WTC11 (cell line): Measurements from ENCODE around the gene PCTP.

Experiments used
- ATF1 ChIP-seq: sonication (generic); formaldehyde crosslinking; IDR thresholded peaks from 2 replicates; pipeline ENCODE4 v1.8.1; 2023; ENCODE audit warnings: mild to moderate bottlenecking, moderate library complexity, missing genetic modification reagents
- CREB1 ChIP-seq: sonication (generic); formaldehyde crosslinking; IDR thresholded peaks from 2 replicates; pipeline ENCODE4 v1.8.0; 2023; ENCODE audit warnings: mild to moderate bottlenecking, missing genetic modification reagents
- FOXK1 ChIP-seq: sonication (generic); formaldehyde crosslinking; IDR thresholded peaks from 2 replicates; pipeline ENCODE4 v1.8.0; 2022; ENCODE audit warnings: mild to moderate bottlenecking, moderate library complexity, missing genetic modification reagents
- MYBL2 ChIP-seq: sonication (generic); formaldehyde crosslinking; IDR thresholded peaks from 2 replicates; pipeline ENCODE4 v1.8.1; 2023; ENCODE audit warnings: mild to moderate bottlenecking, moderate library complexity, missing genetic modification reagents
- TCF7 ChIP-seq: sonication (generic); formaldehyde crosslinking; IDR thresholded peaks from 2 replicates; pipeline ENCODE4 v1.8.0; 2022; ENCODE audit warnings: mild to moderate bottlenecking, low read depth, missing genetic modification reagents, moderate library complexity
- ZNF232 ChIP-seq: sonication (generic); formaldehyde crosslinking; IDR thresholded peaks from 2 replicates; pipeline ENCODE4 v1.8.0; 2022; ENCODE audit warnings: mild to moderate bottlenecking, missing genetic modification reagents
- TF ChIP-seq, protein P1 (sequence below): fragments of 200-600 bp; IDR thresholded peaks from 2 replicates; pipeline ENCODE4 v1.8.0; 2022; ENCODE audit warnings: antibody characterized with exemption
- TF ChIP-seq, protein P2 (sequence below): sonication (generic); formaldehyde crosslinking; IDR thresholded peaks from 2 replicates; pipeline ENCODE4 v1.8.1; 2022; ENCODE audit warnings: mild to moderate bottlenecking, missing genetic modification reagents, moderate library complexity, borderline replicate concordance
- TF ChIP-seq, protein P3 (sequence below): sonication (generic); formaldehyde crosslinking; IDR thresholded peaks from 2 replicates; pipeline ENCODE4 v1.8.0; 2023; ENCODE audit warnings: missing genetic modification reagents
- TF ChIP-seq, protein P4 (sequence below): sonication (generic); formaldehyde crosslinking; IDR thresholded peaks from 2 replicates; pipeline ENCODE4 v1.8.0; 2022; ENCODE audit warnings: mild to moderate bottlenecking, missing genetic modification reagents
- TF ChIP-seq, protein P5 (sequence below): fragments of 250-450 bp; sonication (Bioruptor Pico); IDR thresholded peaks from 2 replicates; pipeline ENCODE4 v2.1.2; 2022; ENCODE audit warnings: mild to moderate bottlenecking, moderate library complexity
- TF ChIP-seq, protein P6 (sequence below): sonication (generic); formaldehyde crosslinking; conservative IDR thresholded peaks from 2 replicates; pipeline ENCODE4 v1.8.1; 2022; ENCODE audit warnings: mild to moderate bottlenecking, missing genetic modification reagents
- TF ChIP-seq, protein P7 (sequence below): sonication (generic); formaldehyde crosslinking; conservative IDR thresholded peaks from 2 replicates; pipeline ENCODE4 v1.8.1; 2023; ENCODE audit warnings: mild to moderate bottlenecking, low read depth, missing genetic modification reagents, moderate library complexity

DNA sequence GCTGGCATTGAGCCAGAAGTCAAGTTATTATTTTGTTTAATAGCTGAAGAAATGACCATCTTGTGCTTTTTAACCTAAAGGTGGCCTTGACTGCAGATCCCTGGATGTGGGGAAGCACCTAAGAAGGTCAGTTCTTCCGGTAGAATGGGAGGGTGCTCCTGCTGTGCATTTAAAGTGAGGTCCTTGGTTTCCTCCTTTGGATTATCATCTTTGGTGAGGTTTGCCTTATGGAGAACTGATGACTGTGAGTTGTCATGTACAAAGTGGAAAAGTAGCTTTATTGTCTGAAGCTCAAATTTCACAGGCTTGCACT, 66.5 kb downstream of the PCTP start:
- TF ChIP-seq, protein P1, sequence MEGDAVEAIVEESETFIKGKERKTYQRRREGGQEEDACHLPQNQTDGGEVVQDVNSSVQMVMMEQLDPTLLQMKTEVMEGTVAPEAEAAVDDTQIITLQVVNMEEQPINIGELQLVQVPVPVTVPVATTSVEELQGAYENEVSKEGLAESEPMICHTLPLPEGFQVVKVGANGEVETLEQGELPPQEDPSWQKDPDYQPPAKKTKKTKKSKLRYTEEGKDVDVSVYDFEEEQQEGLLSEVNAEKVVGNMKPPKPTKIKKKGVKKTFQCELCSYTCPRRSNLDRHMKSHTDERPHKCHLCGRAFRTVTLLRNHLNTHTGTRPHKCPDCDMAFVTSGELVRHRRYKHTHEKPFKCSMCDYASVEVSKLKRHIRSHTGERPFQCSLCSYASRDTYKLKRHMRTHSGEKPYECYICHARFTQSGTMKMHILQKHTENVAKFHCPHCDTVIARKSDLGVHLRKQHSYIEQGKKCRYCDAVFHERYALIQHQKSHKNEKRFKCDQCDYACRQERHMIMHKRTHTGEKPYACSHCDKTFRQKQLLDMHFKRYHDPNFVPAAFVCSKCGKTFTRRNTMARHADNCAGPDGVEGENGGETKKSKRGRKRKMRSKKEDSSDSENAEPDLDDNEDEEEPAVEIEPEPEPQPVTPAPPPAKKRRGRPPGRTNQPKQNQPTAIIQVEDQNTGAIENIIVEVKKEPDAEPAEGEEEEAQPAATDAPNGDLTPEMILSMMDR: no peak
- no peak for TF ChIP-seq CREB1
- TF ChIP-seq, protein P2, sequence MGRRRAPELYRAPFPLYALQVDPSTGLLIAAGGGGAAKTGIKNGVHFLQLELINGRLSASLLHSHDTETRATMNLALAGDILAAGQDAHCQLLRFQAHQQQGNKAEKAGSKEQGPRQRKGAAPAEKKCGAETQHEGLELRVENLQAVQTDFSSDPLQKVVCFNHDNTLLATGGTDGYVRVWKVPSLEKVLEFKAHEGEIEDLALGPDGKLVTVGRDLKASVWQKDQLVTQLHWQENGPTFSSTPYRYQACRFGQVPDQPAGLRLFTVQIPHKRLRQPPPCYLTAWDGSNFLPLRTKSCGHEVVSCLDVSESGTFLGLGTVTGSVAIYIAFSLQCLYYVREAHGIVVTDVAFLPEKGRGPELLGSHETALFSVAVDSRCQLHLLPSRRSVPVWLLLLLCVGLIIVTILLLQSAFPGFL: no peak
- TF ChIP-seq, protein P3, sequence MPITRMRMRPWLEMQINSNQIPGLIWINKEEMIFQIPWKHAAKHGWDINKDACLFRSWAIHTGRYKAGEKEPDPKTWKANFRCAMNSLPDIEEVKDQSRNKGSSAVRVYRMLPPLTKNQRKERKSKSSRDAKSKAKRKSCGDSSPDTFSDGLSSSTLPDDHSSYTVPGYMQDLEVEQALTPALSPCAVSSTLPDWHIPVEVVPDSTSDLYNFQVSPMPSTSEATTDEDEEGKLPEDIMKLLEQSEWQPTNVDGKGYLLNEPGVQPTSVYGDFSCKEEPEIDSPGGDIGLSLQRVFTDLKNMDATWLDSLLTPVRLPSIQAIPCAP (CRISPR knock-in tag): no peak
- TF ChIP-seq, protein P4, sequence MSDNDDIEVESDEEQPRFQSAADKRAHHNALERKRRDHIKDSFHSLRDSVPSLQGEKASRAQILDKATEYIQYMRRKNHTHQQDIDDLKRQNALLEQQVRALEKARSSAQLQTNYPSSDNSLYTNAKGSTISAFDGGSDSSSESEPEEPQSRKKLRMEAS (CRISPR knock-in tag): no peak
- TF ChIP-seq, protein P5, sequence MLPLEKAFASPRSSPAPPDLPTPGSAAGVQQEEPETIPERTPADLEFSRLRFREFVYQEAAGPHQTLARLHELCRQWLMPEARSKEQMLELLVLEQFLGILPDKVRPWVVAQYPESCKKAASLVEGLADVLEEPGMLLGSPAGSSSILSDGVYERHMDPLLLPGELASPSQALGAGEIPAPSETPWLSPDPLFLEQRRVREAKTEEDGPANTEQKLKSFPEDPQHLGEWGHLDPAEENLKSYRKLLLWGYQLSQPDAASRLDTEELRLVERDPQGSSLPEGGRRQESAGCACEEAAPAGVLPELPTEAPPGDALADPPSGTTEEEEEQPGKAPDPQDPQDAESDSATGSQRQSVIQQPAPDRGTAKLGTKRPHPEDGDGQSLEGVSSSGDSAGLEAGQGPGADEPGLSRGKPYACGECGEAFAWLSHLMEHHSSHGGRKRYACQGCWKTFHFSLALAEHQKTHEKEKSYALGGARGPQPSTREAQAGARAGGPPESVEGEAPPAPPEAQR (CRISPR knock-in tag): no peak
- no peak for TF ChIP-seq MYBL2
- TF ChIP-seq, protein P6, sequence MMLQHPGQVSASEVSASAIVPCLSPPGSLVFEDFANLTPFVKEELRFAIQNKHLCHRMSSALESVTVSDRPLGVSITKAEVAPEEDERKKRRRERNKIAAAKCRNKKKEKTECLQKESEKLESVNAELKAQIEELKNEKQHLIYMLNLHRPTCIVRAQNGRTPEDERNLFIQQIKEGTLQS: no peak
- TF ChIP-seq FOXK1 (CRISPR knock-in tag): no peak
- no peak for TF ChIP-seq TCF7 (CRISPR knock-in tag)
- TF ChIP-seq ZNF232: no peak
- no peak for TF ChIP-seq ATF1 (CRISPR knock-in tag)
- TF ChIP-seq, protein P7, sequence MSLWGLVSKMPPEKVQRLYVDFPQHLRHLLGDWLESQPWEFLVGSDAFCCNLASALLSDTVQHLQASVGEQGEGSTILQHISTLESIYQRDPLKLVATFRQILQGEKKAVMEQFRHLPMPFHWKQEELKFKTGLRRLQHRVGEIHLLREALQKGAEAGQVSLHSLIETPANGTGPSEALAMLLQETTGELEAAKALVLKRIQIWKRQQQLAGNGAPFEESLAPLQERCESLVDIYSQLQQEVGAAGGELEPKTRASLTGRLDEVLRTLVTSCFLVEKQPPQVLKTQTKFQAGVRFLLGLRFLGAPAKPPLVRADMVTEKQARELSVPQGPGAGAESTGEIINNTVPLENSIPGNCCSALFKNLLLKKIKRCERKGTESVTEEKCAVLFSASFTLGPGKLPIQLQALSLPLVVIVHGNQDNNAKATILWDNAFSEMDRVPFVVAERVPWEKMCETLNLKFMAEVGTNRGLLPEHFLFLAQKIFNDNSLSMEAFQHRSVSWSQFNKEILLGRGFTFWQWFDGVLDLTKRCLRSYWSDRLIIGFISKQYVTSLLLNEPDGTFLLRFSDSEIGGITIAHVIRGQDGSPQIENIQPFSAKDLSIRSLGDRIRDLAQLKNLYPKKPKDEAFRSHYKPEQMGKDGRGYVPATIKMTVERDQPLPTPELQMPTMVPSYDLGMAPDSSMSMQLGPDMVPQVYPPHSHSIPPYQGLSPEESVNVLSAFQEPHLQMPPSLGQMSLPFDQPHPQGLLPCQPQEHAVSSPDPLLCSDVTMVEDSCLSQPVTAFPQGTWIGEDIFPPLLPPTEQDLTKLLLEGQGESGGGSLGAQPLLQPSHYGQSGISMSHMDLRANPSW (CRISPR knock-in tag): no peak
